PC-9 (cell line): ENCODE data around the gene NKX1-2.

Experiments
- EZH2 ChIP-seq: fragments of 200-600 bp; sonication (generic); IDR thresholded peaks from 2 replicates; pipeline ENCODE4 v1.8.0; 2017; ENCODE audit warnings: antibody characterized with exemption, low read depth
- TF ChIP-seq, protein P1 (sequence below): fragments of 200-600 bp; sonication (generic); conservative IDR thresholded peaks from 2 replicates; pipeline ENCODE4 v1.6.1; 2017; ENCODE audit warnings: mixed run types, antibody characterized with exemption, mild to moderate bottlenecking, moderate library complexity

DNA sequence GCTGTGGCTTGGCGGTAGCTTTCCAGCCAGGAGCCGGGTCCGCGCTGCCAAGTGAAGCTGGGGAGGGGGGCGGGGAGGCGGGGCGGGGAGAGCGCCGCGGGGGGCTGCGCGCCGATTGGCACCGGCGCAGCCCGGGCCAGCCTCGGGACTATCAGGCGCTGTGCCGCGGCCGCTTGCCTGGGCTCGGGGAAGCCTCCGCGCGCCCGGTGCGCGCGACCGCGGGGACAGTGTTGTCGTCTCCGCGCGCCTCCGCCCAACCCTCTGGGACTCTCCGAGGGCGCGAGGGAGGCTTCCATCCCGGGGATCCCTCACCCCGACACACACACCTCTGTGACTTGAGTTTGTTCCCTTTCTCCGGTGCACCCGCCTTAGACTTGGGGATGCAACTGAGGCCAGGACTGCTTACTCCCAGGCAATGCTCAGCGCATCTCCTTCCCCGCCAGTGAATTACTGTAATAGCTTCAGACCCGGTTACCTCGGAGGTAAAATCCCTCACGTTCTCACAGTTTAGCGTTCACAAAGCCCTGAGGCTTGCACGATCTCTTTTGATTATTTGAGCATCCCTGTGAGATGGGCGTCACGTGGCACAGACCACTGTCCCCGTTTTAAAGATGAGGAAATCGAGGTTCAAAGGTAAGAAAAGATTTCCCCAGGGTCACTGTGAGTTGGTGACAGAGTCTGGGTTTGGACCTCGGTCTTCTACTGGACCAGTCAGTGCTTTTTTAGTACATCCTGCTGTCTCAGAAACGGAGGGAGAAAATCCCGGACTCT, at the start of gene NKX1-2:
- TF ChIP-seq, protein P1, sequence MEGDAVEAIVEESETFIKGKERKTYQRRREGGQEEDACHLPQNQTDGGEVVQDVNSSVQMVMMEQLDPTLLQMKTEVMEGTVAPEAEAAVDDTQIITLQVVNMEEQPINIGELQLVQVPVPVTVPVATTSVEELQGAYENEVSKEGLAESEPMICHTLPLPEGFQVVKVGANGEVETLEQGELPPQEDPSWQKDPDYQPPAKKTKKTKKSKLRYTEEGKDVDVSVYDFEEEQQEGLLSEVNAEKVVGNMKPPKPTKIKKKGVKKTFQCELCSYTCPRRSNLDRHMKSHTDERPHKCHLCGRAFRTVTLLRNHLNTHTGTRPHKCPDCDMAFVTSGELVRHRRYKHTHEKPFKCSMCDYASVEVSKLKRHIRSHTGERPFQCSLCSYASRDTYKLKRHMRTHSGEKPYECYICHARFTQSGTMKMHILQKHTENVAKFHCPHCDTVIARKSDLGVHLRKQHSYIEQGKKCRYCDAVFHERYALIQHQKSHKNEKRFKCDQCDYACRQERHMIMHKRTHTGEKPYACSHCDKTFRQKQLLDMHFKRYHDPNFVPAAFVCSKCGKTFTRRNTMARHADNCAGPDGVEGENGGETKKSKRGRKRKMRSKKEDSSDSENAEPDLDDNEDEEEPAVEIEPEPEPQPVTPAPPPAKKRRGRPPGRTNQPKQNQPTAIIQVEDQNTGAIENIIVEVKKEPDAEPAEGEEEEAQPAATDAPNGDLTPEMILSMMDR = no peak
- no peak for TF ChIP-seq EZH2
